ENCODE measurements around the gene KRT38.

KRT38 gene

GRCh38 chr17:41417576-41418015, 23.2 kb downstream of the KRT38 start:
- FAIRE-seq, result no peak
- no peak for DNase-seq (ENCODE audit: insufficient read length, low spot score)
- peak; percentile 17 for TF ChIP-seq CTCF (IDR thresholded peaks at IDR 0.05; ENCODE audit: insufficient read depth, missing control alignments)

- FAIRE-seq, result no peak
- no peak for TF ChIP-seq CTCF (IDR thresholded peaks at IDR 0.05; ENCODE audit: insufficient read depth, missing control alignments)
- DNase-seq (ENCODE audit: insufficient read length, low spot score), result no peak
Observed at GRCh38 chr17:41417127-41417526, 23.7 kb downstream of the KRT38 start.

- TF ChIP-seq CTCF (IDR thresholded peaks at IDR 0.05; ENCODE audit: insufficient read depth, missing control alignments), result no peak
- no peak for FAIRE-seq
- no peak for DNase-seq (ENCODE audit: insufficient read length, low spot score)
Observed at GRCh38 chr17:41416479-41416878, 24.3 kb downstream of the KRT38 start.

GRCh38 chr17:41415833-41416335, 24.9 kb downstream of the KRT38 start:
- DNase-seq (ENCODE audit: insufficient read length, low spot score), result no peak
- no peak for FAIRE-seq
- no peak for TF ChIP-seq CTCF (IDR thresholded peaks at IDR 0.05; ENCODE audit: insufficient read depth, missing control alignments)

DNA sequence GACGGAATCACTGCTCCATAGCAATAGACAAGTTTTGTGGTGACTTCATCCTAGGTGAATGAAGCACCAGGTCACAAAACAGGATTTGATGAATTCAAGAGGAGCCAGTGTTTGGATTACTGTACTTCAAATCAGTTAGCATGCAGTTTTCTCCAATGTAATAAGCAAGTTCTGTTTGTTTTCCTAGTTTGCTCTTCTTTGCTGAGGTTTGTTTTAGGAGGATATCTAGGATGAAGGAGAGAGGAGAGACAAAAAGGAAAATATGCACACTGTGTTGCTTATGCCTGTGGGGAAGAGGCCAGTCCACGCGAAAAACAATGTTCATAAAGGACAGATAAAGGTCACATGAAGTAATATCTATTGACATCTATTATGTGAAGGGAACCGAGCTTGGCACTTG, 25.4 kb downstream of the KRT38 start:
- no peak for TF ChIP-seq CTCF (IDR thresholded peaks at IDR 0.05; ENCODE audit: insufficient read depth, missing control alignments)
- no peak for DNase-seq (ENCODE audit: insufficient read length, low spot score)
- FAIRE-seq, result no peak

DNA sequence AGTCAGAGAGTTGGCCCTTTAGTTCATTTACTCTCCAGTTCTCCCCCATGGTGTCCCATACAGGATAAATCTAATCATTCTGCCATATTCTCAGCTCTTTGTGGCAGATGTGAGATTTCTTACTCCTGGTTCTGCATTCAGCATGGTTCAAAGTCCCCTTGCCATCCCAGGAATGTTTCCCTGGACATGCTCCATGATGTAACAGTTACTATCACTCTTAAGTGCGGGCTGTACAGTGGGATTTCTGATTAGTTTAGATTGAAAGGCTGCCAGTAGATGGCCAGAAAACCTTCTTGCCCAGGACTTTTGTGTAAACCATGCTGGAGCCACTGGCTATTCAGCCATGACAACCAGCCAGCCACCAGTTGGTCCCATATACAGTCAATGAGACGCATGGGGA, 26.8 kb downstream of the KRT38 start:
- no peak for DNase-seq (ENCODE audit: insufficient read length, low spot score)
- no peak for FAIRE-seq
- TF ChIP-seq CTCF (IDR thresholded peaks at IDR 0.05; ENCODE audit: insufficient read depth, missing control alignments), result no peak

DNA sequence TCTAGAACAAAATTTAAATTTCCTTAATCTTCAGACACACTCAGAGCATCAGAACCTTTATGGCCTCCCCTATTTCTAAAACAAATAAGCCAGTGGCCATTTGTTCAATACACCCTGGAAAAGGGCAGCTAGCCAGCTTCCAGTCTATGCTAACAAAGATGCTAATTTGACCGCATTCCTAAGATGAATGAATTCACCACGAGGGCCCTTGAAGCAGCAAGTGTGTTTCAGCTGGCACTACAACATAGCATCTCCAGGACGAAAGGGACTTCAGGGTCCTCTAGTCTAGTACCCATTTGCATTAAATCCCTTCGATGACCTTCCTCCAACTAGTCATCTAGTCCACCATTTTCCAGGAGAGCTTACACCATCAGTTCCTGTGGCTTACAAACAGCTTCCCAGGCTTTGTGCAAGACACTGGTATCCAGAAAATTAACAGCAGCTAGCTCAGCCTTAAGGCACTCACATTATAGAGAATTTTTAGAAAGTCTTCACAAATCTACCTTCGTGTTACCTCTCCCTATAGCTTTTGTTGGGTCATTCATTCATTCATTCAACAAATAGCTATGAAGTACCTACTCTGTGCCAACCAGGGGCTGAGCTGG, 27.3 kb downstream of the KRT38 start:
- DNase-seq (ENCODE audit: insufficient read length, low spot score), result no peak
- no peak for TF ChIP-seq CTCF (IDR thresholded peaks at IDR 0.05; ENCODE audit: insufficient read depth, missing control alignments)
- FAIRE-seq, result no peak

Measured in D721Med (cell line).